HFFc6 (cell line): ENCODE measurements around the gene BCAT1. TPM values are rescaled to one million over a fixed set of nuclear protein-coding genes. Genes with fewer than 3 reads are reported as not detected.
A peak's percentile ranks its signal among the peaks of the same experiment; 100 is the strongest.

Source experiments
- DNase-seq: peaks from one replicate; pipeline ENCODE4 v3.0.0-alpha.2; 2018
- H3K27ac Mint-ChIP-seq: 2 replicates; pipeline ENCODE4 v1.8.0; 2020; ENCODE audit warnings: mild to moderate bottlenecking, mixed read lengths
- H3K27me3 Mint-ChIP-seq: 2 replicates; pipeline ENCODE4 v1.8.0; 2021; ENCODE audit warnings: mild to moderate bottlenecking, moderate library complexity, mixed read lengths; ENCODE audit not compliant: insufficient read depth
- H3K36me3 Mint-ChIP-seq: 2 replicates; pipeline ENCODE4 v1.8.0; 2021; ENCODE audit warnings: low read depth, mixed read lengths
- H3K4me1 Mint-ChIP-seq: 2 replicates; pipeline ENCODE4 v1.8.0; 2020; ENCODE audit warnings: low read depth, mixed read lengths
- H3K4me3 Mint-ChIP-seq: 2 replicates; pipeline ENCODE4 v1.8.0; 2020; ENCODE audit warnings: mild to moderate bottlenecking, moderate library complexity, mixed read lengths
- H3K9me3 Mint-ChIP-seq: 2 replicates; pipeline ENCODE4 v1.8.0; 2020; ENCODE audit warnings: mild to moderate bottlenecking, mixed read lengths
- total RNA-seq, 6 experiments: library from RNA; stranded (reverse); fragmentation: NEBNext Ultra II Directional; extraction: Animal tissue kit (Norgen Biotek cat#: 25700); gene quantifications; 2 replicates in 1 of 6; 3 replicates in 5 of 6; pipeline ENCODE4 v1.2.3, GENCODE V29; 2021
- TF ChIP-seq, protein P1 (sequence below): fragments of 200-600 bp; sonication (generic); IDR thresholded peaks from 2 replicates; pipeline ENCODE4 v1.5.0; 2021; ENCODE audit warnings: antibody characterized with exemption, mild to moderate bottlenecking

Gene BCAT1
- total RNA-seq, 6 experiments from 2014 or later: 156 to 180 (median 173) TPM

DNA sequence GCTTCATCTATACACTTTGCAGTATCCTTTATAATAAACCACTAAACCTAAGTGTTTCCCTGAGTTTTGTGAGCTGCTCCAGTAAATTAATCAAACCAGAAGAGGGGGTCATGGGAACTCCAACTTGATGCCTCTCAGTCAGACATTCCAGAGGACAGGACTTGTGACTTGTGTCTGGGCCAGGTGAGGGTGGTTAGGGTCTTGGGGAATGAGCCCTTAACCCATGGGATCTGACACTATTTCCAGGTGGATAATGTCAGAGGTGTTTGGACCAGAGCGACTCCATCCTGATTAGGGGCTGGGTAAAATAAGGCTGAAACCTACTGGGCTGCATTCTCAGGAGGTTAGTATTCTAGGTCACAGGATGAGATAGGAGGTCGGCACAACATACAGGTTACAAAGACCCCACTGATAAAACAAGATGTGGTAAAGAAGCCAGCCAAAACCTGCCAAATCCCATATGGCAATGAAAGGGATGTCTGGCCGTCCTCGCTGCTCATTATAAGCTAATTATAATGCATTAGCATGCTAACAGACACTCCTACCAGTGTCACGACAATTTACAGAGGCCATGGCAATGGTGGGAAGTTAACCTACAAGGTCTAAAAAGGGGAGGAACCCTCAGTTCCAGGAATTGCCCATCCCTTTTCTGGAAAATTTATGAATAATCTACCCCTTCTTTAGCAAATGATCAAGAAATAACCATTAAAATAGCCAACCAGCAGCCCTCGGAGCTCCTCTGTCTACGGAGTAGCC, 58.7 kb downstream of the BCAT1 start:
- Mint-ChIP-seq H3K27me3 (no peaks in the 10 kb centered on the region), H3K27ac (no peak overlapping the region), H3K4me3 (no peak overlapping the region), H3K36me3 (peaks cover 21% of the 10 kb centered on the region), H3K4me1 (peaks cover 12% of the 10 kb centered on the region), H3K9me3 (no peaks in the 10 kb centered on the region)
- no peak for DNase-seq
- TF ChIP-seq, protein P1, sequence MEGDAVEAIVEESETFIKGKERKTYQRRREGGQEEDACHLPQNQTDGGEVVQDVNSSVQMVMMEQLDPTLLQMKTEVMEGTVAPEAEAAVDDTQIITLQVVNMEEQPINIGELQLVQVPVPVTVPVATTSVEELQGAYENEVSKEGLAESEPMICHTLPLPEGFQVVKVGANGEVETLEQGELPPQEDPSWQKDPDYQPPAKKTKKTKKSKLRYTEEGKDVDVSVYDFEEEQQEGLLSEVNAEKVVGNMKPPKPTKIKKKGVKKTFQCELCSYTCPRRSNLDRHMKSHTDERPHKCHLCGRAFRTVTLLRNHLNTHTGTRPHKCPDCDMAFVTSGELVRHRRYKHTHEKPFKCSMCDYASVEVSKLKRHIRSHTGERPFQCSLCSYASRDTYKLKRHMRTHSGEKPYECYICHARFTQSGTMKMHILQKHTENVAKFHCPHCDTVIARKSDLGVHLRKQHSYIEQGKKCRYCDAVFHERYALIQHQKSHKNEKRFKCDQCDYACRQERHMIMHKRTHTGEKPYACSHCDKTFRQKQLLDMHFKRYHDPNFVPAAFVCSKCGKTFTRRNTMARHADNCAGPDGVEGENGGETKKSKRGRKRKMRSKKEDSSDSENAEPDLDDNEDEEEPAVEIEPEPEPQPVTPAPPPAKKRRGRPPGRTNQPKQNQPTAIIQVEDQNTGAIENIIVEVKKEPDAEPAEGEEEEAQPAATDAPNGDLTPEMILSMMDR: no peak

DNA sequence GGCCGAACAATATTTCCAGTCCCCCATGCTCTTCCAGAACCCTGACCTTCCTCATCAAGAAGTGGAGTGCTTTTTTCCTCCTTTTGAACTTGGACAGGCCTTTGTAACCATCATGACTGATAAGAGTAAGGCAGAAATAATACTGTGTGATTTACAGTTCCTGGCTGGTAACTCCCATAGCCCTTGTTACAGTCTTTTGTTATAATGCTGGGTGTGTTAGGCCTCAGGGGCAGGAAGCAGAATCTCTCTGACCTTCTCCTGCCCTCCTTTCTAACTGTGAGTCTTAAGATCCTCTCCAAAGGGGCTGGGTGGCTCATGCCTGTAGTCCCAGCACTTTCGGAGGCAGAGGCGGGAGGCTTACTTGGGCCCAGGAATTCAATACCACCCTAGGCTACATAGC, 59.5 kb downstream of the BCAT1 start:
- TF ChIP-seq, protein P1: no peak
- no peaks in the 10 kb centered on the region for H3K27me3 Mint-ChIP-seq
- no peak for DNase-seq
- H3K4me1 Mint-ChIP-seq: peaks cover 4% of the 10 kb centered on the region
- H3K9me3 Mint-ChIP-seq: no peaks in the 10 kb centered on the region
- H3K4me3 Mint-ChIP-seq: no peak overlapping the region
- no peak overlapping the region for H3K27ac Mint-ChIP-seq
- H3K36me3 Mint-ChIP-seq: peaks cover 18% of the 10 kb centered on the region

DNA sequence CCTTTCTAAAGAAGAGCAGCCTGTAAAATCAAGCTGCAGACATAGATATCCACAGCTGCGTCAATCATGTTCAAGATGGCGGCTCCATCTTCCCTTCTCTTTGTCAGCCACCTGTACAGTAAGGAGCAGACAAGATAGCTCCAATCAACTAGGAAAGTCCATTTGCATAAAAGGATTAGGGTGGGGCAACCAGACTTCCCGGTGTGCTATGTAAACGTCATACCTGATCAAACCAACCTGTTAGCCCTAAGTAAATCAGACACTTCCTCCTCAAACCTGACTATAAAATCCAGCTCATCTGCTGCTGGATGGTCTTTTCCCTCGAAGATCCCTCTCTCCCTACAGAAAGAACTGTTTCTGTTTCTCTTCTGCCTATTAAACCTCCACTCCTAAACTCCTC, 60.1 kb downstream of the BCAT1 start:
- no peaks in the 10 kb centered on the region for H3K9me3 Mint-ChIP-seq
- H3K27ac Mint-ChIP-seq: no peak overlapping the region
- TF ChIP-seq, protein P1: no peak
- peaks cover 14% of the 10 kb centered on the region for H3K36me3 Mint-ChIP-seq
- no peak overlapping the region for H3K4me3 Mint-ChIP-seq
- no peak for DNase-seq
- H3K27me3 Mint-ChIP-seq: no peaks in the 10 kb centered on the region
- no peaks in the 10 kb centered on the region for H3K4me1 Mint-ChIP-seq

DNA sequence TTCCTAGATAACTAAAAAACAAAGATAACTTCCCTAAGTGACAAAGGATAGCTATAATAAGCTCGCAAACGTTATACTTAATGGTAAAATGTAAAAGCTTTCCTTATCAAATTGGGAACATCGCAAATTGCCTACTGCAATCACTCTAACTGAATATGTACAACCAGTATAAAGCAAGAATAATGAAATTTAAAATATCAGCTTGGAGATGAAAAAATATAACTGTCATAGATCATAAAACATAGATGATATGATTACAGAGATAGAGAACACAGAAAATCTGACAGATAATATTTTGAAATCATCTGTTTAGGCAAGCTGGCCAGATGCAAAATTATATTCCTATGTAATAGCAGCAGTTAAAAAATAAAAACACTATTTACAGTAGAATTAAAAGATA, 64.0 kb downstream of the BCAT1 start:
- Mint-ChIP-seq H3K27ac (no peak overlapping the region), H3K4me3 (no peak overlapping the region), H3K9me3 (no peaks in the 10 kb centered on the region), H3K27me3 (peaks cover 3% of the 10 kb centered on the region; the same call in 1 of the 2 replicates), H3K36me3 (peaks cover 23% of the 10 kb centered on the region), H3K4me1 (peaks cover 2% of the 10 kb centered on the region)
- no peak for DNase-seq
- TF ChIP-seq, protein P1: no peak

DNA sequence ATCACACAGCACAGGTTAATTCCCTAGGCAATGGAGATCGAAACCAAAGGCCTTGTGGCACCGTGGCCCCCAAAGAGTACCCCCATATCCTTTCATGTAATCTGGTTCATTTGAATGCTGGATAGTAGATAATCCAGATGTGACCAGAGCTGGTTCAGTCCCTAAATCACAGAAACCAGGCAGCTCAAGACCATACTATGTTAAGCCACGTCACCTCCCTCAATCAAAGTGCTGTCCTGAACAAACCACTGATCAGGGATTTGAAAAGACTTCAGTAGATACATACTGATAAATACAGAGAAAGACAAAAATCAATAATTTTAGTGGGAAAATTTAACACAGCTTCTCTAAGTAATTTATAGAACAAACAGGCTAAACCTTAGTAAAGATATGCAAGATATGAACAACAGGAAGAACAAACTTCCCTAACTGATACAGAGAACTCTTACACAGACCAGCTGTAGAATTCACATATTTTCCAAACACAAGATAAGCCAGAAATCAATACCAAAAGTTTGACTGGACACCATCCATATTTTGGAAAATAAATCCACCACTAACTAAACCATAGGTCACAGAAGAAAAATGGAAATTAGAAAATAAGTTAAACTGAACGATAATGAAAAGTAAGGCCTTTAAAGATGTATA, 67.1 kb downstream of the BCAT1 start:
- 0 out of 2 replicates have a peak overlapping the region, but pooled peaks have one; percentile 34 for H3K27ac Mint-ChIP-seq
- H3K36me3 Mint-ChIP-seq: peaks cover 36% of the 10 kb centered on the region
- peaks cover 13% of the 10 kb centered on the region for H3K4me1 Mint-ChIP-seq
- TF ChIP-seq, protein P1: no peak
- DNase-seq: no peak
- H3K9me3 Mint-ChIP-seq: no peaks in the 10 kb centered on the region
- H3K27me3 Mint-ChIP-seq: peaks cover 3% of the 10 kb centered on the region; the same call in 1 of the 2 replicates
- no peak overlapping the region for H3K4me3 Mint-ChIP-seq
